HG02623 (cell line): Measurements from ENCODE around the gene AOAH.

ENCODE experiments used
- ATAC-seq: cut with Tn5 transposase; IDR thresholded peaks from one replicate; pipeline ENCODE4 v1.9.1; 2021; ENCODE audit warnings: moderate library complexity; ENCODE audit not compliant: unreplicated experiment

AOAH gene

DNA sequence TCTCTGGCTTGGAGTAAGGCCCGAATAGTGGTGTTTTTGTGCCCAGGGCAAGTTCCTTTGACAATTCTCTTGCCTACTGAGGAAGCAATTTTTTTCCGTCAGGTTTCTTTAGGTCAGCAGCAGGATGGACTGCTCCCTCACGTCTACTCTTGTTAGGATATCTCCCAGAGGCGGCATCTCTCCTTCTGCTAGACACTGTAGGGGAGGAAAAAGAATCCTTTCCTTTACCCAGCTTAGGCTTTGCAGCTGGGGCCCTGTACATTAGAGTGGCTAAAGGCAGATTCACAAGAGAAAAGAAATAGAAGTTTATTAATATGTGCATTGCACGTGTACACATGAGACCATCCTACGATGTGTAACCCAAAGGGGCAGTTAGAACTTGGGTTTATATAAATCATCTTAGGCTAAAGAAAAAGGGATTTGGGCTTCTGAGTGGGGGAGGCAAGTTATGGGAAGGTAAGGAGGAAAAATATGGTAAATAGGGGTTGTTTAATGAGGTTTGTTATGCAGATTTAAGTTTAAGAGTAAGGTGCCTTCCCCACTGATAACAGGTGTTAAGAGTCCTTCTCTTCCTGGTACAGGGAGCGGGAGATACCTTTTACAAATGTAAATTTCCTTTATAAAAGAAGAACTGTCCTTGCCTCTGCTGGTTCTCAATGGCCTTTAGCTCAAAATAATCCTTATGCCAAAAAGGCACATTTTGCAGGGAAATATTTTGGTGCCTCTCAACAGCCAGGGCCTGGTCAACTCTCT lies 156.4 kb downstream of the AOAH start:
- ATAC-seq = no peak

- ATAC-seq = no peak
Measured at GRCh38 chr7:36565792-36566356, 158.4 kb downstream of the AOAH start.

DNA sequence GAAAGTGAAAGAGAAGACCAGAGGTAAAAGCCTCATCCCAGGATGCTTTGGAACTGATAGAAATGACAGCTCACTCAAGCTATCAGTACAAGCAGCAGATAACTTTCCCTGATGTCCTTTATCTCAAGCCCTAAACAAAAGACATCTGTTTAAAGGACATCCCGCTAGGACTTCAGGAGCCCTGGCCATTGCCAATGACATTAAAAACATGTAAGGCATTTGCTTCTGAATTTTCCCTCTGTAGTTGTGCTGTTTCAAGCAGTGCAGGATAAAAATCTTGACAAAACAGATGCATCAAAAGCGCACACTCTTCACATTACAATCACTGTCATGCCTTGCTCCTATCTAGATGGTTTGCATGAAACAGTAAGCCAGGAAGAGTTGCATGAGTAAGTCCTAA lies 159.8 kb downstream of the AOAH start:
- no peak for ATAC-seq

- ATAC-seq = no peak
Measured at GRCh38 chr7:36563706-36564327, 160.5 kb downstream of the AOAH start.

- no peak for ATAC-seq
Measured at GRCh38 chr7:36562121-36562520, 162.2 kb downstream of the AOAH start.

DNA sequence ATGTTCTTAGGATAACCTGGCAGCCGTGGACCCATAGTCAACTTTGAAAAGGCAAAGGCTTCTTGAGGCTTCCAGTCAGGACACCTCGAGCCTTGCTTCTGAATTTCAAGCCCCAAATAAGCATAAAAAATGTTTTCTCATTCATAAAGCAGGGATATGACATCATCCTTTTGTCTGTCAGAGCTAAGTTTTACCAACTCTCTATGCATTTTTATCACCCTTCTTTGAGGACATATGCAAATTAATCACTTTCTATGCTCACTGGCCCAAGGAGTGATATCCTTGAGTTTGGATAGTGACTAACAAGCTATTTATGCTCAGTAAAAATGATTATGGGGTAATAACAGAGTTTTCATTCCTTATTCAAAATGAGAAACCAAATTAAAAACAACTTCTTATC lies 175.3 kb downstream of the AOAH start:
- no peak for ATAC-seq

GRCh38 chr7:36547416-36547815 lies 176.9 kb downstream of the AOAH start:
- ATAC-seq = no peak

DNA sequence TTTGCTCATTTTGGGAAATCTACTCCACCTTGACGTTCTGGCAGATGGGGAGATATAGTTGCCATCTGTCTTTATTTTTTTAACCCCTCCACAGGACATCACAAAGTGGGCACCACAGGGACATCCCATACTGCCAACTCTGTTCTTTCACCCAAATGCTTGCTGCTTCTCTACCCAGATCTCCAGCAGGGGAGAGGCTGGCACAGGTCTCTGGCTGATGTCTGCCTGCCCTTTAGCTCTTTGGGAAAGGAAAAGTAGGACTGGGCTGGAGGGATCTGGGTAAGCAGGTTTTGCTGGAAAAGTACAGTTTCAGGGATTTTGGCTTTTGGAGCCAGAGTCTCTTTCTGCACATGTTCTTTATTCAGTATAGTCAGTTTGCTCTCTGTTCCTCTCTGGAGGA lies 178.0 kb downstream of the AOAH start:
- no peak for ATAC-seq

- ATAC-seq = no peak
Measured at GRCh38 chr7:36545291-36545690, 179.0 kb downstream of the AOAH start.

DNA sequence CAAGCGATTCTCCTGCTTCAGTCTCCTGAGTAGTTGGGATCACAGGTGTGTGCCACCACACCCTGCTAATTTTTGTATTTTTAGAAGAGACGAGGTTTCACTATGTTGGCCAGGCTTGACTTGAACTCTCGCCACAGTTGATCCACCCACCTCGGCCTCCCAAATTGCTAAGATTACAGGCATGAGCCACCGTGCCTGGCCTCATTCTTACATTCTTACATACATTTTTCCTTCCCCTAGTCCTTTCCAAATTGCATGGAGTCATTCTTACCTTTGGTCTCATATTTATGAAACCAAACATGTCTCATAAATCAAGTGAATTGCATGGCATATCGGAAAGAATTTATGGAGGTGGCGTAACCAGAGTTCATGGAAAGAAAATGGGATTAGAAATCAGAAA lies 186.2 kb downstream of the AOAH start:
- no peak for ATAC-seq

DNA sequence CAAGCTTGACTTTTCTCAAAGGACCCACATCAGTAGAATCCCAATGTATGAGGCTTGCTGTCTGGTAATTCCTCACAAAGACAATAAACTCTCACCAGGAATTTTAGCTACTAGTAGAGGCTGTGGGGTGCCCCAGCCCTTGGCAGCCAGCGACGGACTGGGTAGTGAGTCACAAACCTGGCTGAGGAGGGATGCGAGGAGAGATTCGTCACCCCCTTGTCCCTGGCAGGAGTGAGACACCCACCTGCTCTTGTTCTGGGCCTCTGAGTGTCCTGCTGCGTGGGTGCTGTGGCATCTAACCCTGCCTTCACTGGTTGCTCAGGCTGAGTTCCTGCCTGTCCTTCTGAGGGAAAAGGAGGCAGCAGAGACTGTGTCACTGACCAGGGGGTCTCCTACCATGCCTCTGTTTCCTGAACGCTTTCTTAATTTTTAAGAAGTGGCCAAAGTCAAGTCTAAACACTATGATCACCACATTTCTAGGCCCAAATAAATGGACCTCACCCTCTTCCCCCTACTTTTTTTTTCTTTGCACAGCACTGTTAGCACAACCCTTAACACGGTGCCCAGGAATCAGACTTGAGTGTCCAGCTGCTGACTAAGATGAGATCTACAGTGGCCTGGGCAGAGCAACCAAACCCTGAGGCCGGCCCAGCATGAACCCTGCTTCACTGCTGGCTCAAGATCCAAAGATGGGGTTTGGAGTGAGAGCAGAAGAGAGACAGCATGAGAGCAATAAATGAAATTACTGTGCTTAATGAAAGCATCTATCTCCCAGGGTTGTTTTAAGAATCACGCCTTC lies 188.2 kb downstream of the AOAH start:
- no peak for ATAC-seq

DNA sequence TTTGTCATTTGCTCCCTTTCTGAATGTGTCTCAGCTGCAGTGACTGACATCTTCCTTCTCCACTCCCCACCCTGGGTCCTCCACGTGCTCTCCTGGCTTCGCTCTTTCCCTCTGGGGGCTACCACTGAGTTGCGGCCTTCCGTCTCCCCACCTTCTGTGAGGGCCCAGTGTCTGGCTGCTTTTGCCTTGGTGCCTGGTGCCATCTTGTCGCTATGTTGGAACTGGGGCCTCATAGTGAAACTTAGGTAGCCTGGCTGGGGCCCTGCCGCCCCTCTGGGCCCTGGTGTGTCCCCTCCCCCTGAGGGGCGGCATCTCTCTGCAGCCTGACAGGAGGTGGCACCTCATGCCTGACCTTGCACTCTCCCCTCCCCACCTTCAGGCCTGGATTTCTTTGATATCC lies 190.6 kb downstream of the AOAH start:
- ATAC-seq = no peak

DNA sequence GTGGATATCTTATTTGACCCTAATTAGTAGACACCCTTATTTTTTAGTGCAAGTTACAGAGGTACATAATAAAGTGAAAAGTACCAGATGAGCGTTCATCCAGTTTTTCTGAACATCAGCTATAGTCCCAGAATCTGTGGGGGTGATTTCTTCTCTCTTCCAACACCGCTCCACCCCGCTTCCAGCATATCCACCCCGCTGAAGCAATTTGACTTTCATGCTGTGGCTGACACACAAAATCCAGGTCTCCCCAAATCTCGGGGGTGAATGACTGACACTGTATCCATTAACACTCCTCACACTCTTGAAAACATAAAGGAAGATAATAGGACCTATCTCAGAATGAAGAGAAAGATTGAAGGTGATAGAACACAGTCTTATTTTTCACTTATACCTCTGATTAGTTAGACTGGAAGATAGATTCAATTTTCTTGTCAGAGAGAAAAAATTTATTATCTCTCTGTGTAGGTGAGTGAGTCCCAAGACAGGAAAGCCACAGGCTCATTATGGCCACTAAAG lies 191.3 kb downstream of the AOAH start:
- no peak for ATAC-seq

DNA sequence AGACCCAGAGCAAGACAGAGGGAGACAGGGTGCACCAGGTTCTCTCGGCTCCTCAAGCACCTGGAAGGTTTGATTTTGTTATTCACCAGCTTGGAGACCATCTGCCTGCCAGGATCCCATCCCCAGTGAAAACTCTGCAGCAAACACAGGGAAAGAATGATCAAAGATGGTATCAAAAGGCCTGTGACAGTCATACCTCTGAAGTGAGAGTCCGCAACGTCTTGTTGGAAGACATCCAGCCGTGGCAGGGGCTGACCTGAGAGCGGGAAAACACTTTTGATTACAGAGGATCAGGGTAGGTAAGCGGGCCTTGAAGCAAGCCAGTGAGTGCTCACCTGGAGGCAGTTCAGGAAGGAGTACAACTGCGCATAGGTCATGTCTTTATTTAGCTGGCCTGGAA lies 192.3 kb downstream of the AOAH start:
- no peak for ATAC-seq

GRCh38 chr7:36530456-36530855 lies 193.8 kb downstream of the AOAH start:
- no peak for ATAC-seq

DNA sequence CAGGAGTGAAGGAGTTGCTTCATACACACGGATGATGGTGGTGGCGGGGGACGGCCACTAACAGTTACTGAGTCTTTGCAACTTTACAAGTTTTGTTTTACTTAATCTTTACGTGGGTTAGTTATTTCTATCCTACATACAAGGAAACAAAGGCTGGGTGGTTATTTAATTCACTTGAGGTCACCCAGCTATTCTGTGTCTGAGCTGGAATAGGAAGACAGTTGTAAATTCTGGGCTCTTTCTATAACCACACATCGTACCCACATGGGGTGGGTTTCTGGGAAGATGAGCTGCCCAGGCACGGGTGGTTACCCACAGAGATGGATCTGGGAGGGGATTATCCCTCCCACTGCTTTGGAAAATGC lies 196.8 kb downstream of the AOAH start:
- no peak for ATAC-seq

DNA sequence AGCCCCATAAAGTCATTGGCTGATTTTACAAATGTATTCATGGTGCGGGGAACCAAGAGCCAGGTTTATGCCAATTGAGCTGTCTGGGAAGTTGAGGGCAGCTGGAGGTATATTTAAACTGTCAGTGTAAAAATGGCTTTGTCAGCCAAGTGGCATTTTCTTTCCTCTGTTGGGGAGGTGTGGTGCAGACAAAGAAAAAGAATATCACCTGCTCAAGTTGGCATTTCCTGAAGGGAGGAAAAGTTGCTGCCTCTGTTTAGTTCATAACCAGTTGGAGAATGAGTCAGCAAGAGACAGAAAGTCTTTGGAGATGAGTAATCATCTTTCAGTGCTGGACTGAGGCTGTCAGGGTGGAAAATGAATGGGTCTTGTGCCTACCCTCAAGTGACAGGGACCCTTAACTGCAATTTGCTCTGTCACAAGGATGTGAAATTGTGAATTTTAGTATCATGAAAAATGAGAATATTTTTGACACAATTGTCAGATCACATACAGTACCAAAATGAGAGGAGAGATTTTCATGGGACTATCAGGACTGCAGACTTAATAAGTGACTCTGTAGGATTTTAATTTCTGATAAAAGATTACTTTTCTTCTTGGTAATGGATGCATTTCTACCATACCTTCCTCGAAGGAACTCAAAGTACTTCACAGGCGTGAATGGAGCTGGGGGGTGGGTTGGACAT lies 197.3 kb downstream of the AOAH start:
- ATAC-seq = peak; percentile 82

DNA sequence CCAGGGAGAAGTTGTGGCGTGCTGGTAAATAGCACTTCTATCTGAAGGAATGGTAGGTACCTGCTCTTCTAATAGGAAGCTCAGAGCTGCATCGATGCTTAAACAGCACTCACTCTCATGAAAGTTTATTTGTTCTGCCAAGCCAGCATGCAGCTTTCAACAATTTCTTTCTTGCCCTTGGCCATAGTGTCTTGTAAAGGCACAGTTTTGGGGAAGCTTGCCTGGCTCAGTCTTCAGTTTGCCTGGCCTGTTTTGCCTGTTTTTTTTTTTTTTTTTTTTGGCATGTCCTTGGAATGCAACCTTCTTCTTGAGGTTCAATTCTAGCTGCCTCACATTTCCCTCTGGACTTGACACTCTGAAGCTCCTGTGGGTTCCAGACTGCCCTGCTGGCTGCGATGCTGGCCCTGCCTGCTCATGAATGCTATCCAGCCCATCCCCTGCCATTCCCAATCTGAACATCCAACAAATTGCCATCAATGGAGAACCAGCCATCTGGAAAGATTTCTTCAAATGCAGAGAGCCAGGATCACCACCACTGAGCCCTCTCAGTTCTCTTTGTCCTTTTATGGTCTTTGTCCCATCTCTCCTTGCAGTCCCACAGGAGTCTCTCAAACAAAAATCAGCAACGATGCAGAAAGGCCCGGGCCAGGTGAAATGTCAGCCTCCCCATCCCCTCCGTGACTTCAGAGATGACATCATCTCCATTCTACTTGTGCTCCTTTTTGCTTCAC lies 200.8 kb downstream of the AOAH start:
- ATAC-seq = no peak

- ATAC-seq = no peak
Measured at GRCh38 chr7:36522453-36523007, 201.8 kb downstream of the AOAH start.

- ATAC-seq = no peak
Measured at GRCh38 chr7:36521911-36522310, 202.4 kb downstream of the AOAH start.
